Psoas muscle (tissue), 8 donors: ENCODE measurements around the gene TMTC2. TPM values are rescaled to one million over a fixed set of nuclear protein-coding genes. Genes with fewer than 3 reads are reported as not detected.

ENCODE experiments used
- ATAC-seq, 4 donors: fragments of 200-7000 bp; cut with Tn5 transposase; one replicate each; pipeline ENCODE4 v1.9.1; 2020; ENCODE audit warnings: moderate library complexity in 3 of 4, mild to moderate bottlenecking in 2 of 4
- DNase-seq, 2 donors: peaks; one replicate each; pipeline ENCODE4 v3.0.0-alpha.2; 2020
- H3K27ac ChIP-seq: fragments of 200-600 bp; one replicate; pipeline ENCODE4 v1.8.0; 2022
- H3K27me3 ChIP-seq, 3 donors: fragments of 200-600 bp in 1 of 3; one replicate each; pipeline versions ENCODE4 v1.6.1 to v1.8.0; 2013 to 2022; ENCODE audit warnings: low read length in 2 of 3, mild to moderate bottlenecking in 2 of 3, moderate library complexity in 1 of 3; ENCODE audit not compliant: insufficient read depth in 3 of 3
- H3K36me3 ChIP-seq, 2 donors: fragments of 200-600 bp in 1 of 2; one replicate each; pipeline versions ENCODE4 v1.6.1 to v1.8.0; 2013 to 2022; ENCODE audit warnings: low read depth in 1 of 2, mild to moderate bottlenecking in 1 of 2, moderate library complexity in 1 of 2; ENCODE audit not compliant: insufficient read depth in 1 of 2
- H3K4me1 ChIP-seq: fragments of 200-600 bp; one replicate; pipeline ENCODE4 v1.8.0; 2022
- H3K4me3 ChIP-seq: fragments of 200-600 bp; one replicate; pipeline ENCODE4 v1.8.0; 2022; ENCODE audit warnings: mild to moderate bottlenecking
- H3K9me3 ChIP-seq: fragments of 200-600 bp; one replicate; pipeline ENCODE4 v1.8.0; 2022
- CTCF ChIP-seq: fragments of 200-600 bp; IDR thresholded peaks from one replicate; pipeline ENCODE4 v1.8.0; 2022; ENCODE audit warnings: antibody characterized with exemption
- WGBS, 3 donors: extraction: QIAGEN DNeasy Blood & Tissue Kit; methylation state at CpG; one replicate each; pipeline versions ENCODE4 v1.1.6 to v1.1.7; 2013; 5-methylcytosine and 5-hydroxymethylcytosine counted together
- intact Hi-C, 2 donors: fragments of 100-400 bp; cut with DNase I; formaldehyde crosslinking; loops; one replicate each; pipeline versions ENCODE4 v1.11.0 to v1.14.2; 2022
- polyA plus RNA-seq, 3 donors: library from polyadenylated mRNA; stranded (reverse); fragments of 200-250 nt; gene quantifications; one replicate each; pipeline ENCODE4 v1.2.3, GENCODE V29; 2013
- total RNA-seq, 4 donors: library from RNA; stranded (reverse); fragmentation: NEBNext Ultra II Directional in 2 of 4; extraction: Animal tissue kit (Norgen Biotek cat#: 25700) in 2 of 4; gene quantifications; one replicate each; pipeline versions ENCODE4 v1.2.1 to v1.2.4, GENCODE V29; 2021 to 2023
- donor health status: healthy with polysubstance abuse.
- donor health status: DM: no; HTN: no; CAD: no; lungs with moderate emphysema.
- donor health status: Bipolar disorder and iron deficiency.
- donor health status: healthy.
- donor health status: DM: yes; HTN: yes; CAD: no.
- donor health status: DM: no; HTN: no; CAD: no.
- donor health status: DM: no; HTN: no; CAD: no.
- donor health status: DM: yes; HTN: yes; CAD: no.

TMTC2 gene
- total and polyA plus RNA-seq, 7 donors, result 0.85 to 2.7 (median 1.8) TPM

GRCh38 chr12:83143950-83144349 lies 457.2 kb downstream of the TMTC2 start:
- ATAC-seq (no peak), DNase-seq (no peak)
- 62 to 78% (median 78%) methylated on average over 1 of the region's 1 CpG for WGBS, 3 donors
- H3K4me3 ChIP-seq, result no peak overlapping the region
- no peaks in the 10 kb centered on the region for H3K27me3 ChIP-seq
- no peaks in the 10 kb centered on the region for H3K36me3 ChIP-seq
- no peaks in the 10 kb centered on the region for H3K4me1 ChIP-seq
- TF ChIP-seq CTCF, result no peak
- intact Hi-C loops, result no loop called here
- H3K27ac ChIP-seq, result no peak overlapping the region
- no peaks in the 10 kb centered on the region for H3K9me3 ChIP-seq

DNA sequence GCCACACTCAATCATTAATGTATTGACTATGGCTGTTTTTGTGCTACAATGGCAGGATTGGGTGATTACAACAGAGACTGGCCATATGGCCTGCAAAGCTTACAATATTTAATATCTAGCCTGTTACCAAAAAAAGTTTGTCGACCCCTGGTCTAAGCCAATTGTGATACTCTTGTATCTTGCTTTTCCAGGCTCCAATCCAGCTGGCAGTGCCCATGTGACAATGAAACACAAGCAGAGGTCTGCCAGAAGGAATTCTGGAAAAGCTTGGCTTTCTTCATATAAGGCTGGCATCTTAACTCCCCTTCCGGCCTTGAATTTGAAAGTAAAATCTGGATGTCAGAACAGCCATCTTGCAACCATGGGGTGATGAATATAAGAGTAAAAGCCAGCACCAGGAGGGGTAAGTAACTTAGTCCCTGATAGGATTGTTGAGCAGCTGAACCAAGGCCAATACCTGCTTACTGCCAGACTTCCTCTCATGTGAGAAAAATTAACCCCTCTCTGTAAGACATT lies 458.7 kb downstream of the TMTC2 start:
- 28 to 47% (median 33%) methylated on average over 2 of the region's 2 CpGs for WGBS, 3 donors
- Histone ChIP-seq H3K4me3 (no peak overlapping the region), H3K27me3 (no peaks in the 10 kb centered on the region), H3K9me3 (no peaks in the 10 kb centered on the region), H3K4me1 (no peaks in the 10 kb centered on the region), H3K36me3 (no peaks in the 10 kb centered on the region), H3K27ac (no peak overlapping the region)
- no peak for TF ChIP-seq CTCF
- DNase-seq (no peak), ATAC-seq (no peak)
- intact Hi-C loops, result no loop called here

DNA sequence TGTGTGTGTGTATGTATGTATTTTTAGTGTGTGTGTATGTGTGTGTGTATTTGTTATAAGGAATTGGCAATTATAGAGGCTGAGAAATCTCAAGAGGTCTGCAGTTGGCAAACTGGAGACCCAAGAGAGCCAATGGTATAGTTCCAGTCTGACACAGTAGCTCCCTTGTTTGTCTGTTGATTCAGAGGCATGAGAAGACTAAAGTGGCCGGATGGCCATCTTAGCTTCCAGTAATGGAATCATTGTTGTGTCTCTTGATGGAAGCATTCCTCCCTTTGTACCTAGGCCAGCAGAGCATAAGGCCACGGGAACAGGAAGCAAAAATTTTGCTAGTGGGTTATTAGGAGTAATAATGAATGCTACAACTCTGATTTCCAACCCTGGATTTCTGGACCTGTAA lies 460.6 kb downstream of the TMTC2 start:
- Histone ChIP-seq H3K27ac (no peak overlapping the region), H3K4me1 (no peaks in the 10 kb centered on the region), H3K9me3 (no peaks in the 10 kb centered on the region), H3K36me3 (no peaks in the 10 kb centered on the region), H3K27me3 (no peaks in the 10 kb centered on the region), H3K4me3 (no peak overlapping the region)
- intact Hi-C loops, result no loop called here
- 53 to 83% (median 63%) methylated on average over 2 of the region's 2 CpGs for WGBS, 3 donors
- DNase-seq (no peak), ATAC-seq (no peak)
- TF ChIP-seq CTCF, result no peak

GRCh38 chr12:83149987-83150386 lies 463.3 kb downstream of the TMTC2 start:
- H3K27ac ChIP-seq, result no peak overlapping the region
- no peak for DNase-seq
- no peak for TF ChIP-seq CTCF
- H3K36me3 ChIP-seq, result no peaks in the 10 kb centered on the region
- intact Hi-C loops, result no loop called here
- H3K4me3 ChIP-seq, result no peak overlapping the region
- no peaks in the 10 kb centered on the region for H3K9me3 ChIP-seq
- WGBS, 3 donors, result 69 to 76% (median 71%) methylated on average over 3 of the region's 3 CpGs
- no peak for ATAC-seq
- no peaks in the 10 kb centered on the region for H3K27me3 ChIP-seq
- H3K4me1 ChIP-seq, result no peaks in the 10 kb centered on the region

- DNase-seq, result no peak
- Histone ChIP-seq H3K36me3 (no peaks in the 10 kb centered on the region), H3K27ac (no peak overlapping the region), H3K27me3 (no peaks in the 10 kb centered on the region), H3K4me1 (no peaks in the 10 kb centered on the region), H3K9me3 (no peaks in the 10 kb centered on the region), H3K4me3 (no peak overlapping the region)
- no peak for ATAC-seq
- intact Hi-C loops, result no loop called here
- 79 to 95% (median 84%) methylated on average over 3 of the region's 3 CpGs for WGBS, 3 donors
- no peak for TF ChIP-seq CTCF
Observed at GRCh38 chr12:83150465-83151189, 463.9 kb downstream of the TMTC2 start.
